ENCODE measurements around the gene KDM2B.

Gene KDM2B

DNA sequence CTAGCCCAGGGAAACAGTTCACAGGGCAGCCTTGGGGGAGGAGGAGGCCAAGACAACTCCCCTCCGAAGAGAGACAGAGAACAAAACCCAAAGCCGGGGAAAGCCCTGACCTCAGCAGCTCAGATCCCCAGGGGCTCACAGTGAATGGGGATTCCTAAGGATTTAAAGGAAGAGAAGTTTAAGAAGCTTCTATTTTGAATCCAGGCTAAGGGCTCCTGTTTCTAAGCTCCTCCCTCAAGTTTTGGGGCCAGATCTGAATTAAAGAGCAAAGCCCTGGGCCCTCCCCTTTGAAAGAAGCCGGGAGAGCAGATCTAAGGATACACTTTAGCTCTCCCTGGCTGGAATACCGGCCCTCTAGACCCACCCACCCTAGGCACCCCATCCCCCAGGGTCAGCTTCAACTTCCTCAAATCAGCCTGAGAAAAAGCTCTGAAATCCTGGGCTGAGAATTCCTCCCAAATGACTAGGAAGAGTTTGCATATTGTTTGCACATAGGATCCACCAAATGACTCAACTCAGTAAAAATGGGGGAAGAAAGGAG, 3.9 kb downstream of the KDM2B start:
- peak overlapping the region; percentile 35 for H3K27ac Mint-ChIP-seq
- peaks cover 5% of the 10 kb centered on the region for H3K36me3 Mint-ChIP-seq
- H3K9me3 Mint-ChIP-seq = no peaks in the 10 kb centered on the region
- peak overlapping the region; percentile 55 for H3K4me3 Mint-ChIP-seq
- peaks cover 26% of the 10 kb centered on the region for H3K4me1 Mint-ChIP-seq
- no peaks in the 10 kb centered on the region for H3K27me3 Mint-ChIP-seq

DNA sequence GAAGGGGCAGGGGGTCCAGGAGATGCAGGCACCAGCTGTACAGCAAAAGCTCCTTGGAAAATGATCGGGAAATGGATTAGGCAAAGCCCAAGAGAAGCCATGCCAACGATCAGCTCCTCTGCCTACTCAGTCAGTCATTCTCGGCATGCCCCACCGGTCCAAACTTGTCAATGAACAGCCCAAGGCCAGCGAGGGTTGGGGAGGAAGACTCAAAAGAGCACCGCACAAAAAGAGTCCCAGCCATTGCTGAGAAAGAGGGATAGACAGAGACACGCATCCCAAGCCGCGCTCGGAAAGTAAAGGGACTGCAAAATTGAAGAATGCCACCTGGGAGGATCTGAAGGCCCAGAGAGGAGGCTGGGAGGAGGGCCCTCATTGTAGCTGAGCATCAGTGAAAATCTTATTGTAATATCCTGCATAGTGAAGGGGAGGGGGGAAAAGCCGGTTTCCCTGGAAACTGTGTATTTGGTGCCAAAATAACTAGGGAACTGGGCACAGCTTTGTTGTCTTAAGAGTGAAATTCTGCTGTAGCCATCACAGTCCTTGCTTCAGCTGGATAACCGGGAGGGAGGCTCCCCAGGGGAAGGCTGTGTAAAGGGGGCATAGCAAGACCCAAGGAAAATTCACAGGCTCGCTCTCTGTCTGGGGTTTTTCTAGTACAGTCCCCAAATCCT, 4.7 kb downstream of the KDM2B start:
- no peak overlapping the region for H3K4me3 Mint-ChIP-seq
- peaks cover 5% of the 10 kb centered on the region for H3K36me3 Mint-ChIP-seq
- peaks cover 18% of the 10 kb centered on the region for H3K4me1 Mint-ChIP-seq
- no peaks in the 10 kb centered on the region for H3K9me3 Mint-ChIP-seq
- H3K27ac Mint-ChIP-seq = peak overlapping the region; percentile 54
- H3K27me3 Mint-ChIP-seq = no peaks in the 10 kb centered on the region

DNA sequence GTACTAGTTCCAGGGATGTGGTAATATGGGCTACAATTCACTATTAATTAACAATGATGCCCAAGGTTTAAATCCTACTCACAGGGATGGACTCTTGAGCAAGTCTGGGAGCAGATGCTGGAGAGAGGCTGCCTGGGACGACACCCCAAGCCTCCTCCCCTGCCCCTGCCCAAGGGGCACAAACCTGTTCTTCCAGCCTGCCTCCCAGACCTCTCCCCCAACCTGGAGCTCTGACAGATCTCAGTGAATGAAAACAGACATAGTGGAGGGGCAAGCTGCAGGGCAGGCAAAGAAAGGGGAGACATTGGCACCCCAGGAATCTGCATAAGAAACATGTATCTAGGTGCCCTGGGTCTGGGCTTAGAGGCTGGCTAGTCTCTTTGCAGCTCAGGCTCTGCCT, 5.8 kb downstream of the KDM2B start:
- Mint-ChIP-seq H3K36me3 (peaks cover 11% of the 10 kb centered on the region), H3K9me3 (no peaks in the 10 kb centered on the region), H3K27me3 (no peaks in the 10 kb centered on the region), H3K4me3 (no peak overlapping the region), H3K27ac (no peak overlapping the region), H3K4me1 (peaks cover 22% of the 10 kb centered on the region)

DNA sequence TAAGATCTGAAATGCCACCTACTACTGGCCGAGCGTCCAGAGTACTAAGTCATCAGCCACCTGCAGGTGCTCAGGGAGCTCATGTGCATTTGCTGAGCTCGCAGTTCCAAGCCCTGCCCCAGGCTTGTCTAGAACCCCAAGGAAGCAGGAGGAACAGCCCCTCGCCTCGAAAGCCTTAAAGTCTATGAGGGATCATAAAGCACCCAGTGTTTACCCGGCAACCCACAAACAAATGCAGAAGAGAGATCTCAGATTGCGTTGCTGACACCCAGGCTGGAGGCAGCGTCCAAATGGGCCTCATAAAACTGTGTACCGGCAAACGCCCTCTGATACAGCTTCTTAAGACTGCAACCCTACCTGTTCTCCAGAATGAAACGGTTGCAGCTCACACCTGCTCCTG, 6.8 kb downstream of the KDM2B start:
- H3K36me3 Mint-ChIP-seq = peaks cover 11% of the 10 kb centered on the region
- H3K4me3 Mint-ChIP-seq = no peak overlapping the region

DNA sequence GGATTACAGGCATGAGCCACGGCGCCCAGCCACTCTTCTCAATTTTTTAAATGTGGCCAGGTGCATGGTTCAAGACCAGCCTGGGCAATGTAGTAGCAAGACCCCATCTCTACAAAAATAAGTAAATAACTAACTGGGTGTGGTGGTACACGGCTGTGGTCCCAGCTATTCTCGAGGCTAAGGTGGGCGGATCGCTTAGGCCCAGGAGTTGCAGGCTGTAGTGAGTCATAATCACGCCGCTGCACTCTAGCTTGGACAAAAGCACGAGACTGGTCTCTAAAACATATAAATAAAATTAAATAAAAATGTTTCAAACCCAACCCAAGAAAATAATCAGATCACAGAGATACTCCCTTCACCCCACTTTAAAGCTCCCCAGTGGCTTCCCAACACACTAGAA, 8.9 kb downstream of the KDM2B start:
- no peaks in the 10 kb centered on the region for H3K27me3 Mint-ChIP-seq
- H3K4me1 Mint-ChIP-seq = peaks cover 27% of the 10 kb centered on the region
- peaks cover 16% of the 10 kb centered on the region for H3K36me3 Mint-ChIP-seq
- no peak overlapping the region for H3K27ac Mint-ChIP-seq
- no peak overlapping the region for H3K4me3 Mint-ChIP-seq
- no peaks in the 10 kb centered on the region for H3K9me3 Mint-ChIP-seq

More for the DNA sequence above, 6.8 kb downstream of the KDM2B start:
- no peaks in the 10 kb centered on the region for H3K9me3 Mint-ChIP-seq
- H3K27ac Mint-ChIP-seq = no peak overlapping the region
- peaks cover 24% of the 10 kb centered on the region for H3K4me1 Mint-ChIP-seq
- no peaks in the 10 kb centered on the region for H3K27me3 Mint-ChIP-seq

DNA sequence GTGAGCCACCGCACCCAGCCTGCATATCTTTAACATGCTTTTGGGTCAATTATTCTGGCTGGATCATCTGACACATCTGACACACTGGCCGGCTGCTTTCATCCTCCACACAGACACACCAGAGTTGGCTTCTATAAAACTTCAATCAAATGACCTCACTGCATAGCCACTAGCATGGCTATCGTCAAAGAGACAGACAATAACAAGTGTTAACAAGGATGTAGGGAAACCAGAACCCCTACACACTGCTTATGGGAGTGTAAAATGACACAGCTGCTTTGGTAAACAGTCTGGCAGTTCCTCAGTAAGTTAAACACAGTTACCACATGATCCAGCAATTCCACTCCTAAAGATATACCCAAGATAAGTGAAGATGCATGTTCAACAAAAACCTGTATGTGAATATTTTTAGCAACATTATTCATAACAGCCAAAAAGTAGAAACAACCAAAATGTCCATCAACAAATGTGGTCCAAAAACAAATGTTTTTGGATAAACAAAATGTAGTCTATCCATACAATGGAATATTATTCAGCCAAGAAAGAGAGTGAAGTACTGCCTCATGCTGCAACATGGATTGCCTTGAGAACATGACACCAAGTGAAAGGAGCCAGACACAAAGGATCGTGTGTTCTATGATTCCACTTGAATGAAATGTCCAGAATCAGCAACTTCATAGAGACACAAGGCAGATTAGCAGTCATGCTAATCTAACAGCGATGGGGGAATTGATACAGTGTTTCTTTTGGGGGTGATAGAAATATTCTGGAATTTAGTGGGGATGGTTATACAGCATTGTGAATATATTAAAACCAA, 10.1 kb downstream of the KDM2B start:
- peaks cover 27% of the 10 kb centered on the region for H3K4me1 Mint-ChIP-seq
- H3K9me3 Mint-ChIP-seq = no peaks in the 10 kb centered on the region
- H3K4me3 Mint-ChIP-seq = no peak overlapping the region
- no peaks in the 10 kb centered on the region for H3K27me3 Mint-ChIP-seq
- H3K27ac Mint-ChIP-seq = peak overlapping the region; percentile 43
- peaks cover 16% of the 10 kb centered on the region for H3K36me3 Mint-ChIP-seq

DNA sequence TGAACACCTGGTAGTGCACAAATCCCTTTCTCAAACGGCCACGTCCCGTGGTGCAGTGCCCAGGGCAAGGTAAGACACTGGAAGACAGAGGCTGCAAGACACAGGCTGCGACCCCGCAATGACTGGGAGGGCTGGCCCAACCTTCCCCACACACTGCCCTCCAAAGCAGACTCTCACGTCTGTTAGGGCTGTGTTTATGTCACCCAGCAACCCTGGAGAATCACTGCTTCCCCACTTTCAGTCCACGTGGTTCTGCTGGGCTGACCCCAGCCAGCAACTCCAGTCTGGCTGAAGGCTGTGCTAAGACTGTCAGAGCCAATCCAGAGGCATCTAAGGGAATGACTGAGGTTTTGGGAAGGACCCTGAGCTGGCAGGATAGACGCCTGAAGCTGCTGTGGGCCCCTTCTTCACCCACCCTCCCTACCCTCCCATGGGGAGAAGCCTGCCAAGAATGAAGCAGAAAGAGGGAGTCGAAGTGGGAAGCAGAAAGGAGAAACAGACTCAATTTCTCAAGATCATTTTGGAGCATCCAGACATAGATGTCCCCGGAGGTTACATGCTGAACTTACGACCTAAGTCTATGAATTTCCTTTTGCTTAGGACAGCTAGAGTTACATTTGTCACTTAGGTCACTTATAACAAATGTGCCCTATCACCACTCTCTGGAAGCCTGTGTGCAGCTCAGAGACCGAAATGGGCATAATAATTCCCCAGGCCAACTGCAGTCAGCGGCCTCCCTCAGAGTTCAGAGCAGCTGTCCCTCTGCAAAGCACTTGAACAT, 11.7 kb downstream of the KDM2B start:
- no peak overlapping the region for H3K4me3 Mint-ChIP-seq
- peaks cover 27% of the 10 kb centered on the region for H3K4me1 Mint-ChIP-seq
- no peaks in the 10 kb centered on the region for H3K9me3 Mint-ChIP-seq
- H3K27ac Mint-ChIP-seq = no peak overlapping the region
- peaks cover 14% of the 10 kb centered on the region for H3K36me3 Mint-ChIP-seq
- no peaks in the 10 kb centered on the region for H3K27me3 Mint-ChIP-seq

DNA sequence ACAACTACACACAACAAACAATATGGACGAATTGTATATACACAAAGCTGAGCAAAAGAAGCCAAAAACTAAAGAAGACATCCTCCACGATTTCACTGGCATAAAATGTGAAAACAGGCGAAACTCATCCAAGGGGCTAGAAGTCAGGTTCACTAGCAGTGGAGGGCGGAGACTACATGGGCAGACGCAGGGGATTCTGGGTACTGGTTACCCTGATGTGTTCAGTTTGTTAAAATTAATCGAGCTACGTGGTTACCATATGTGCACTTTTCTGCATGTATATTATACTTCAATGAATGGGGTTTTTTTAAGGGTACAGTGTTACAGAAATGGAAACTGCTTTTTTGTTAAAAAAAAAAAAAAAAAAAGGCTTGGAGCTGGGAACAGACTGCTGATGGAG, 12.3 kb downstream of the KDM2B start:
- no peak overlapping the region for H3K27ac Mint-ChIP-seq

DNA sequence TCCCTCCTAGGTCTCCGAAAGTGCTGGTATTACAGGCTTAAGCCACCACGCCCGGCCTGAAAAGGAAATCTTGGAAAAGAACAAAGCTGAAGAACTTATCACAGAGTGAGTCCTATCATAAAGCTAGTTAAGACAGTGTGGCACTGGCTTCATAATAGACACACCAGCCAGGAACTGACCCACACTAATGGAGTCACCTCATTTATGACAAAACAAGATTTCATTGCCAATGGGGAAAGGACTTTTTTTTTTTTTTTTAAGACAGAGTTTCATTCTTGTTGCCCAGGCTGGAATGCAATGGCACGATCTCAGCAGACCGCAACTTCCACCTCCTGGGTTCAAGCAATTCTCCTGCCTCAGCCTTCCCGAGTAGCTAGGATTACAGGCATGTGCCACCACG, 15.7 kb downstream of the KDM2B start:
- Mint-ChIP-seq H3K27ac (no peak overlapping the region), H3K9me3 (no peaks in the 10 kb centered on the region), H3K36me3 (peaks cover 8% of the 10 kb centered on the region)

More for the DNA sequence above, 12.3 kb downstream of the KDM2B start:
- Mint-ChIP-seq H3K9me3 (no peaks in the 10 kb centered on the region), H3K4me1 (peaks cover 27% of the 10 kb centered on the region), H3K4me3 (no peak overlapping the region), H3K36me3 (peaks cover 12% of the 10 kb centered on the region), H3K27me3 (no peaks in the 10 kb centered on the region)

DNA sequence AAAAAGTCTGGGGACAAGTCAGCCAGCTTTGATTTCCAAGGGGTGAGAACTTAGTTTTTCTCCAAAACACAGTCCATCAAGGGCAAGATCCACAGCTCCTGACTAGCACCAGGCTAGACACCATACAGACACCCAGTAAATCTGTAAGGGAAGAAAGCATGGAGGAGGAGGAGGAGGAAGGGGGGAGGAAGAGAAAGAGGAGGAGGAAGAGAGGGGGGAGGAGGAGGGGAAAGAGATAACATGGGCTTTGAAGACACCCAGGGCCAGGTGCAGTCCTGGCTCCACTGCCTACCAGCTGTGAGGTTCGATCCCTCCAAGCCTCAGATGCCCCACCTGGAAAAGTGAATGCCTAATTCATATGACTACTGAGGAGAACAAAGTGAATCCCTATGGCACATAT, 18.3 kb downstream of the KDM2B start:
- peaks cover 5% of the 10 kb centered on the region for H3K36me3 Mint-ChIP-seq
- no peak overlapping the region for H3K4me3 Mint-ChIP-seq
- no peaks in the 10 kb centered on the region for H3K9me3 Mint-ChIP-seq
- no peak overlapping the region for H3K27ac Mint-ChIP-seq
- H3K4me1 Mint-ChIP-seq = peaks cover 10% of the 10 kb centered on the region
- no peaks in the 10 kb centered on the region for H3K27me3 Mint-ChIP-seq

More for the DNA sequence above, 15.7 kb downstream of the KDM2B start:
- Mint-ChIP-seq H3K27me3 (no peaks in the 10 kb centered on the region), H3K4me3 (no peak overlapping the region), H3K4me1 (peaks cover 23% of the 10 kb centered on the region)

DNA sequence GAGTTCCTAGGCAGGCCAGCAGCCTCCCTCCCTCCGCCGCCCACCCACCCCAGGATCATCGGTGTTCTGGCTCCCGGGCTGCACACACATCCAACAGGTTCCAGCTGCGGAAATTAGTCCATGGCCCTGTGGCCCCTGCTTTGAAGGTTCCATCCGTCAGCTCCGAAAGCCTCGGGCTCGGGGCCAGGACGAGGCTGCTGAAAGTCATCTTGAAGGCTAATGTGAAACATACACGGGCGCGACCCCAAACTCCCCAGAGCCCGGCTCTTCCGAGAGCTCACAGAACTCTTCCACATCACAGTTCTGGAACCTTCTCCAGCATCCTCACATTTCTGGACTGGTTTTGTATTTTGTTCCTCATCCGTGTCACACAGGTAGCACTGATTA, 19.8 kb downstream of the KDM2B start:
- Mint-ChIP-seq H3K4me3 (no peak overlapping the region), H3K27ac (no peak overlapping the region), H3K36me3 (peaks cover 2% of the 10 kb centered on the region), H3K9me3 (no peaks in the 10 kb centered on the region), H3K4me1 (peaks cover 6% of the 10 kb centered on the region), H3K27me3 (no peaks in the 10 kb centered on the region)

DNA sequence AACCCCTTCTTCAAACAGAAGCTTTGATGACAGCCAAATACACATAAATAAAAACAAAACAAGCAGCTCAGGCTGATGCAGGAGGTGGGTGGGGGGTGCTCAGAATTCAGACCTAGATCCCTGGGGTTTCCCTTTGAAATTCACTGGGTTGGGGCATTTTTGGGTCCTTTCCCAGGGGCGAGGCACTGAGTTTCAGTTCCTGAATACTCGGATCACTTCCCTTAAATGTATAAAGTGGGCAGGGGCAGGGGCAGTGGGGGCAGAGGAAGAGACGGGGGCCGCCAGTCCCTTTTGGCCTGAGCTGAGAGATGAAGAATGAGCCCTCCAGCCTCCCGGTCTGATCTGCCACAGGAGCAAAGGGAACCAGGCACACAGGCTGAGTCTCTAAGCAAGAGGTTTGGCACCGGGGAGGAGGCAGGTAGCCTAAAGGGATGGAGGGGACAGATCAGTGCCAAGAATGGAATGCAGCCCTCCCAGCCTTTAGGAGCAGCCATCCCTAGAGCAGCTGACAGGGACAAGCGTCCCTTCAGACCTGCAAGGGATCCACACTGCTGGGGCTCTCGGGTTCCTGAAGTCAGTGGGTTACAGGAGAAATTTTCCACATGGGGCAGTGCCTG, 20.3 kb downstream of the KDM2B start:
- peaks cover 2% of the 10 kb centered on the region for H3K36me3 Mint-ChIP-seq
- no peaks in the 10 kb centered on the region for H3K27me3 Mint-ChIP-seq
- H3K9me3 Mint-ChIP-seq = no peaks in the 10 kb centered on the region
- no peak overlapping the region for H3K4me3 Mint-ChIP-seq
- no peak overlapping the region for H3K27ac Mint-ChIP-seq
- peaks cover 6% of the 10 kb centered on the region for H3K4me1 Mint-ChIP-seq

DNA sequence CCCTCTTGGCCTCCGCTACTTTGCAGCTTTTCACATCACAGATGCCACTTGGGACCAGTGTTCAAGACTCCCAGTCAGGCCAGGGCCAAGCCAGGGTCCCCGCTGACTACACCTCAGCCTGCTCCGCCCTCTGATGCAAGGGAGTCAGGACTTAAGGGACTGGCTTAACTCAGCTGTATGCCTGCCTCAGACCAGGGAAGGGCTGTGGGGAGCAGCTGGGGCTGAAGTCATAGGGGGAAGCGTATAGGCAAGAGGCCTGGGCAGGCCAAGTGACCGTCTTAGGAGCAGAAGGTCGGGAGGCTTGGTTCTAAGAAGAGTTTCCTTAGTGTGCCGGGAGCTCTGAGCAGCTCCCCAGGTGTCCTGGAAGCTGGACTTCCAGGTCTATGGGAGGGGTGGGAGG, 21.9 kb downstream of the KDM2B start:
- Mint-ChIP-seq H3K4me3 (no peak overlapping the region), H3K27me3 (no peaks in the 10 kb centered on the region), H3K9me3 (no peaks in the 10 kb centered on the region), H3K36me3 (peaks cover 2% of the 10 kb centered on the region), H3K27ac (peak overlapping the region; percentile 57), H3K4me1 (peaks cover 6% of the 10 kb centered on the region)

DNA sequence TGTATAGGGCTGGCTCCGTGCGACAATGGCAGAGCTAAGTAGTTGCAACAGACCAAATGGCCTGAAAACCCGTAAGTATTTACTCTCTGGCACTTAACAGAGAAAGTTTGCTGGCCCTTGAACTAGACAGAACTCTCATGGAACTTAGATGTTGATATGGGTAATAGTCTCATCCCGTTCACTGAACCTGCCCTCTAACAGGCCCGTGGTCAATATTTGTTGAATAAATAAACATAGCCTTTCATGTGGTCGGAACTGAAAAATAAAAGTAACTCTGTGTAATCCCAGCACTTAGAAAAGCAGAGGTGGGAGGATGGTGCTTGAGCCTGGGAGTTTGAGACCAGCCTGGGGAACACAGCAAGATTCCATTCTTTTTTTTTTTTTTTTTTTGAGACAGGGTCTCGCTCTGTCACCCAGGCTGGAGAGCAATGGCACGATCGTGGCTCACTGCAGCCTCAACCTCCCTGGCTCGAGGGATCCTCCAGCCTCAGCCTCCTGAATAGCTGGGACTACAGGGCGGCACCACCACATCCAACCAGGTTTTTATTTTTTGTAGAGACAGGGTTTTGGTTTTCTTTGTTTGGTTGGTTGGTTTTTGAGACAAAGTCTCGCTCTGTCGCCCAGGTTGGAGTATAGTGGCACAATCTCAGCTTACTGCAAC, 29.7 kb downstream of the KDM2B start:
- H3K27ac Mint-ChIP-seq = no peak overlapping the region

DNA sequence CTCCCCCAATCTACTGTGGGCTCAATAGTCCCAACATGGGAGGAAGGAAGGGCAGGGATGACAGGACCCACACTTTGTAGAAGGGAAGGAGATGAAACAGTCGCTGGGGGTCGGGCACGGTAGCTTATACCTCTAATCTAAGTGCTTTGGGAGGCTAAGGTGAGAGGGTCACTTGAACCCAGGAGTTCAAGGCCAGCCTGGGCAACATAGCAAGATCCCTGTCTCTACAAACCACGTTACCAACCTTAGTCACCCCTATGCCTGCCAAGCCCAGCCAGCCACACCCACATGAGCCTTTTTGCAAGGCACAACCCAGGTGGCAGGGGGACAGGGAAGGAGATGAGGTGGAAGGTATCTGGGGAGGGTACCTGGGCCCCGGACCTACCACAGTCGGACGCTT, 31.7 kb downstream of the KDM2B start:
- Mint-ChIP-seq H3K9me3 (no peaks in the 10 kb centered on the region), H3K4me1 (peaks cover 7% of the 10 kb centered on the region), H3K27me3 (no peaks in the 10 kb centered on the region), H3K27ac (no peak overlapping the region), H3K36me3 (peaks cover 1% of the 10 kb centered on the region), H3K4me3 (no peak overlapping the region)

More for the DNA sequence above, 29.7 kb downstream of the KDM2B start:
- Mint-ChIP-seq H3K36me3 (peaks cover 1% of the 10 kb centered on the region), H3K9me3 (no peaks in the 10 kb centered on the region), H3K4me3 (no peak overlapping the region), H3K27me3 (no peaks in the 10 kb centered on the region), H3K4me1 (peaks cover 7% of the 10 kb centered on the region)

Data from activated naive CD4-positive, alpha-beta T cell treated with anti-CD3 and anti-CD28 coated beads, Interleukin-2, amount 50 U/mL, for 24 hours (primary cell).